A549 (cell line): ENCODE measurements around the gene TTLL9. TPM values are rescaled to one million over a fixed set of nuclear protein-coding genes. Genes with fewer than 3 reads are reported as not detected.

Experiments used
- ATAC-seq, 2 experiments: fragments of 200-7000 bp in 1 of 2; fragments of >200 bp in 1 of 2; cut with Nextera tagmentation in 1 of 2; cut with Tn5 transposase in 1 of 2; 3 replicates each; pipeline versions ENCODE4 v1.8.0 to v1.9.1; 2018 to 2020; ENCODE audit warnings: mild to moderate bottlenecking in 1 of 2, moderate library complexity in 1 of 2
- CTCF ChIA-PET: fragments of 300-600 bp; sonication (Branson Sonifier 250); formaldehyde crosslinking; extraction: SDS; loops from one replicate; lab custom pipeline; 2021; ENCODE audit warnings: antibody characterized with exemption, inconsistent platforms; lab: Yijun Ruan, JAX
- POLR2A ChIA-PET: fragments of 350-600 bp; formaldehyde crosslinking; extraction: SDS; loops from one replicate; lab custom pipeline; 2021; ENCODE audit warnings: antibody characterized with exemption, inconsistent platforms; lab: Yijun Ruan, JAX
- DNase-seq, 2 experiments: peaks; one replicate each; pipeline versions ENCODE4 v3.0.0 to v3.0.0-alpha.2; 2011 to 2016; ENCODE audit warnings: low read depth in 1 of 2, low spot score in 1 of 2
- FAIRE-seq: peaks from 2 replicates; lab custom pipeline; 2011; peaks lifted over from hg19 to GRCh38; lab: Jason Lieb, UNC
- H3K27ac ChIP-seq, 2 experiments: fragments of >200 bp; sonication (Bioruptor Twin); formaldehyde crosslinking; 3 replicates each; pipeline ENCODE4 v1.5.1; 2016 to 2017
- H3K4me1 ChIP-seq: fragments of >200 bp; sonication (Bioruptor Twin); formaldehyde crosslinking; 3 replicates; pipeline ENCODE4 v1.6.1; 2016
- H3K4me2 ChIP-seq: fragments of >200 bp; sonication (Bioruptor Twin); formaldehyde crosslinking; 3 replicates; pipeline ENCODE4 v1.6.1; 2016
- H3K4me3 ChIP-seq: fragments of >200 bp; sonication (Bioruptor Twin); formaldehyde crosslinking; 3 replicates; pipeline ENCODE4 v1.5.1; 2016
- H3K9me3 ChIP-seq: fragments of >200 bp; sonication (Bioruptor Twin); formaldehyde crosslinking; 3 replicates; pipeline ENCODE4 v1.6.1; 2016
- ATOH8 ChIP-seq: fragments of 250-450 bp; sonication (Bioruptor Pico); IDR thresholded peaks from 2 replicates; pipeline ENCODE4 v1.5.0; 2020; ENCODE audit warnings: low read depth, mild to moderate bottlenecking, moderate library complexity
- BHLHE40 ChIP-seq: IDR thresholded peaks from 2 replicates; pipeline ENCODE4 v1.6.1; 2012; ENCODE audit warnings: low read depth, low read length, inconsistent platforms
- CBX8 ChIP-seq: fragments of 200-600 bp; sonication (generic); IDR thresholded peaks from 2 replicates; pipeline ENCODE4 v1.6.1; 2016
- CEBPB ChIP-seq, 2 experiments: fragments of >200 bp in 1 of 2; sonication (Bioruptor Twin) in 1 of 2; formaldehyde crosslinking in 1 of 2; IDR thresholded peaks; 2 replicates each; pipeline ENCODE4 v1.6.1; 2012 to 2016
- CHD2 ChIP-seq: fragments of 150-350 bp; IDR thresholded peaks from 2 replicates; pipeline ENCODE4 v1.6.1; 2014; ENCODE audit warnings: low read length; ENCODE audit not compliant: partially characterized antibody
- CHD4 ChIP-seq: fragments of 200-600 bp; sonication (generic); IDR thresholded peaks from 2 replicates; pipeline ENCODE4 v1.6.1; 2016; ENCODE audit warnings: antibody characterized with exemption, mild to moderate bottlenecking, borderline replicate concordance
- EHF ChIP-seq: fragments of 250-450 bp; sonication (Bioruptor Pico); IDR thresholded peaks from 2 replicates; pipeline ENCODE4 v1.5.0; 2020; ENCODE audit warnings: mild to moderate bottlenecking
- FOSL2 ChIP-seq, 2 experiments: fragments of 450-650 bp in 1 of 2; fragments of >200 bp in 1 of 2; sonication (Bioruptor Twin) in 1 of 2; formaldehyde crosslinking; IDR thresholded peaks; 2 replicates each; pipeline versions ENCODE4 v1.5.0 to v1.6.1; 2016 to 2020; ENCODE audit warnings: mild to moderate bottlenecking in 1 of 2, moderate library complexity in 1 of 2
- FOXS1 ChIP-seq: fragments of 250-450 bp; sonication (Bioruptor Pico); IDR thresholded peaks from 2 replicates; pipeline ENCODE4 v1.5.0; 2020; ENCODE audit warnings: mild to moderate bottlenecking, moderate library complexity
- GATA3 ChIP-seq: IDR thresholded peaks from 2 replicates; pipeline ENCODE4 v1.6.1; 2012; ENCODE audit warnings: borderline replicate concordance
- HOXA7 ChIP-seq: fragments of 250-450 bp; sonication (Bioruptor Pico); IDR thresholded peaks from 2 replicates; pipeline ENCODE4 v1.5.0; 2020; ENCODE audit warnings: mild to moderate bottlenecking, moderate library complexity
- HOXB13 ChIP-seq: fragments of 250-450 bp; sonication (Bioruptor Pico); IDR thresholded peaks from 2 replicates; pipeline ENCODE4 v1.5.0; 2020; ENCODE audit warnings: low read depth, mild to moderate bottlenecking, moderate library complexity
- HOXB5 ChIP-seq: fragments of 250-450 bp; sonication (Bioruptor Pico); IDR thresholded peaks from 2 replicates; pipeline ENCODE4 v1.5.0; 2020; ENCODE audit warnings: mild to moderate bottlenecking, moderate library complexity
- MYC ChIP-seq: IDR thresholded peaks from 2 replicates; pipeline ENCODE4 v1.6.1; 2012; ENCODE audit warnings: mild to moderate bottlenecking, inconsistent platforms, low read length, improper control_type of control experiment, borderline replicate concordance
- NR3C1 ChIP-seq: fragments of >200 bp; sonication (Bioruptor Twin); formaldehyde crosslinking; IDR thresholded peaks from 3 replicates; pipeline ENCODE4 v1.6.1; 2017
- PHF8 ChIP-seq: fragments of 200-600 bp; sonication (generic); IDR thresholded peaks from 2 replicates; pipeline ENCODE4 v1.6.1; 2016; ENCODE audit warnings: low read depth, mild to moderate bottlenecking, antibody characterized with exemption, moderate library complexity, borderline replicate concordance
- POLR2A ChIP-seq: IDR thresholded peaks from 2 replicates; pipeline ENCODE4 v1.6.1; 2012; ENCODE audit warnings: mild to moderate bottlenecking, low read length
- POLR2AphosphoS2 ChIP-seq: conservative IDR thresholded peaks from 2 replicates; pipeline ENCODE4 v1.6.1; 2012; ENCODE audit warnings: low read length, improper control_type of control experiment, inconsistent platforms
- REST ChIP-seq: fragments of 200-600 bp; sonication (generic); IDR thresholded peaks from 2 replicates; pipeline ENCODE4 v1.6.1; 2016; ENCODE audit warnings: antibody characterized with exemption, mild to moderate bottlenecking, moderate library complexity
- SMC3 ChIP-seq: fragments of >200 bp; sonication (Bioruptor Twin); formaldehyde crosslinking; IDR thresholded peaks from 3 replicates; pipeline ENCODE4 v1.6.1; 2018; ENCODE audit warnings: inconsistent platforms
- SREBF2 ChIP-seq: fragments of 450-650 bp; IDR thresholded peaks from 2 replicates; pipeline ENCODE4 v1.6.1; 2014; ENCODE audit warnings: mild to moderate bottlenecking, moderate library complexity
- ZC3H11A ChIP-seq: fragments of 450-650 bp; IDR thresholded peaks from 2 replicates; pipeline ENCODE4 v1.6.1; 2014; ENCODE audit warnings: antibody characterized with exemption, mild to moderate bottlenecking
- ZFP36 ChIP-seq: fragments of 450-650 bp; IDR thresholded peaks from 2 replicates; pipeline ENCODE4 v1.6.1; 2014; ENCODE audit warnings: borderline replicate concordance; ENCODE audit not compliant: partially characterized antibody
- ZSCAN20 ChIP-seq: fragments of 250-450 bp; sonication (Bioruptor Pico); IDR thresholded peaks from 2 replicates; pipeline ENCODE4 v1.8.0; 2022; ENCODE audit warnings: mild to moderate bottlenecking, moderate library complexity
- WGBS: methylation state at CpG from one replicate; pipeline ENCODE4 v1.1.6; 2017; ENCODE audit errors: missing lambda C conversion rate; 5-methylcytosine and 5-hydroxymethylcytosine counted together
- polyA plus RNA-seq, 4 experiments: library from polyadenylated mRNA; depleted of rRNA in 3 of 4; stranded (reverse); fragments of >200 nt; fragmentation: RNase III in 1 of 4; extraction: RNeasy Plus Mini Kit Qiagen cat#74134 plus additional on column Dnase treatment in 1 of 4; gene quantifications; 2 replicates in 3 of 4; 3 replicates in 1 of 4; pipeline ENCODE4 v1.2.3, GENCODE V29; 2011 to 2017
- TF ChIP-seq, protein P1 (sequence below): IDR thresholded peaks from 2 replicates; pipeline ENCODE4 v1.6.1; 2012; ENCODE audit warnings: low read depth, borderline replicate concordance
- TF ChIP-seq, protein P2 (sequence below): fragments of 250-450 bp; sonication (Bioruptor Pico); IDR thresholded peaks from 2 replicates; pipeline ENCODE4 v1.5.0; 2021; ENCODE audit warnings: mild to moderate bottlenecking, moderate library complexity, borderline replicate concordance

TTLL9 gene
- polyA plus RNA-seq, 2 of the 4 experiments (the other 2 are of a cell fraction), result 0.06 to 0.15 TPM

GRCh38 chr20:31951530-31952453, 81.4 kb downstream of the TTLL9 start, which contains the start of gene PDRG1 (continued):
- TF ChIP-seq REST (peak; percentile 98), ZFP36 (no peak)

DNA sequence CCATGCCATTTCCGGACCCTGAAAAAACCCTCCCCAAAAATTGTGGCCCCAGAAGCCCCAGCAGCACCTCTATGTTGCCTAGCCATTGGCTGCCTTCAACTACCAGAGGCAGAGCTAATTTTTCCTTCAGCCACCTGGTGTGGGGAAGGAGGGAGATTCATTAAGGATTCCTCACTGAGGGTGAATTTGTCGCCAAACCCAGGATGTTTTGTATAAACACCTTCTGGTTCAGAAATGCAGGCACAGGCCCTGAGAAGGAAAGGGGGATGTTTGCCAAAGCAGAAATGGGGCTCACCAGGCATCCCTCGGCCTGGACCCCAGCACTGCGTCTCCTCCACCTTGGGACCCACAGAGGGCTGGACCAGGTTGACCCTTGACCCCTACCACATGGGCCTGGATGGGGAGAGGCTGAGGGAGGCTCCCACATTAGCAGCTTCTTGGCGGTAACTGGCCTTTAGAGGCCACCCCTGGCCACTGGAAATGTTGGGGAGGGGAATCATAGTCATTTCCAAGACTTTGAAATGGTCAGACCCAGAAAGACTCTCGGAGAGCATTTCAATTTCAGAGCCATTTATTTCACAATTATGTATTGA, 83.2 kb downstream of the TTLL9 start:
- FAIRE-seq (no peak), DNase-seq (no peak), ATAC-seq (no peak)
- Histone ChIP-seq H3K4me1 (peaks cover 8% of the 10 kb centered on the region; the same call in 2 of the 3 replicates), H3K4me2 (no peak overlapping the region), H3K27ac (no peak overlapping the region), H3K9me3 (peaks cover under 1% of the 10 kb centered on the region; the same call in 1 of the 3 replicates), H3K4me3 (no peak overlapping the region)
- no peak for TF ChIP-seq FOXS1 (CRISPR knock-in tag)
- TF ChIP-seq NR3C1, result no peak
- TF ChIP-seq CHD2, result no peak
- no peak for TF ChIP-seq HOXA7 (CRISPR knock-in tag)
- TF ChIP-seq MYC, result no peak
- no peak for TF ChIP-seq HOXB13 (CRISPR knock-in tag)
- no peak for TF ChIP-seq POLR2A
- no peak for TF ChIP-seq ZC3H11A
- TF ChIP-seq SREBF2, result no peak
- no peak for TF ChIP-seq CHD4
- TF ChIP-seq HOXB5 (CRISPR knock-in tag), result no peak
- TF ChIP-seq GATA3, result no peak
- TF ChIP-seq ZSCAN20 (CRISPR knock-in tag), result no peak
- no peak for TF ChIP-seq CEBPB (IDR thresholded peaks at IDR 0.05)
- TF ChIP-seq FOSL2 (IDR thresholded peaks at IDR 0.05), result no peak
- TF ChIP-seq FOSL2 (CRISPR knock-in tag; IDR thresholded peaks at IDR 0.05), result no peak
- TF ChIP-seq, protein P1, sequence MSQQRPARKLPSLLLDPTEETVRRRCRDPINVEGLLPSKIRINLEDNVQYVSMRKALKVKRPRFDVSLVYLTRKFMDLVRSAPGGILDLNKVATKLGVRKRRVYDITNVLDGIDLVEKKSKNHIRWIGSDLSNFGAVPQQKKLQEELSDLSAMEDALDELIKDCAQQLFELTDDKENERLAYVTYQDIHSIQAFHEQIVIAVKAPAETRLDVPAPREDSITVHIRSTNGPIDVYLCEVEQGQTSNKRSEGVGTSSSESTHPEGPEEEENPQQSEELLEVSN, result no peak
- no peak for TF ChIP-seq POLR2AphosphoS2
- ChIA-PET POLR2A (no interaction called here), CTCF (interaction anchor here (0.6 to 12.2 kb wide), 12 partner anchors 12 to 132 kb away, joined by 3 to 173 read pairs (median 12); partner anchors contain the start of genes FOXS1, MYLK2 and XKR7)
- WGBS, result 22% methylated on average over 6 of the region's 6 CpGs

DNA sequence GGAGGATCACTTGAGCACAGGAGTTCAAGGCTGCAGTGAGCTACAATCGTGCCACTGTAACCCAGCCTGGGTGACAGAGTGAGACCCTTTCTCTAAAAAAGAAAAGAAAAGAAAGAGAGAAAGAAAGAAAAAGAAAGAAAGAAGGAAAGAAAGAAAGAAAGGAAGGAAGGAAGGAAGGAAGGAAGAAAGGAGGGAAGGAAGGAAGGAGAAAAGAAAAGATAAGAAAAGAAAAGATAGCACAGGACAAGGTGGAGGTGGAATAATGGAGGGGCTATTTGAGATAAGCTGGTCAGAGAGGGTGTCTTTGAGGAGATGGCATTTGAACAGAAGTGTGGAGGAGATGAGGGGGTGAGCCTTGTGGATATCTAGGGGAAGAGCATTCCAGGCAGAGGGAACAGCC, 84.1 kb downstream of the TTLL9 start:
- H3K4me2 ChIP-seq, result no peak overlapping the region
- H3K4me1 ChIP-seq, result peaks cover 8% of the 10 kb centered on the region; the same call in 2 of the 3 replicates
- H3K9me3 ChIP-seq, result no peaks in the 10 kb centered on the region
- ATAC-seq (no peak), DNase-seq (no peak), FAIRE-seq (no peak)
- ChIA-PET CTCF (interaction anchor here (0.6 to 12.2 kb wide), 5 partner anchors 10 to 132 kb away, joined by 3 to 173 read pairs (median 8); partner anchors contain the start of gene MYLK2), POLR2A (no interaction called here)
- no peak overlapping the region for H3K4me3 ChIP-seq
- no peak overlapping the region for H3K27ac ChIP-seq
- 0% methylated on average over 1 of the region's 1 CpG for WGBS
- TF ChIP-seq SREBF2 (no peak), PHF8 (no peak), SMC3 (no peak), HOXB13 (CRISPR knock-in tag) (no peak), EHF (CRISPR knock-in tag) (no peak), GATA3 (no peak), CBX8 (no peak), BHLHE40 (no peak), ATOH8 (CRISPR knock-in tag) (no peak)
- TF ChIP-seq, protein P2, sequence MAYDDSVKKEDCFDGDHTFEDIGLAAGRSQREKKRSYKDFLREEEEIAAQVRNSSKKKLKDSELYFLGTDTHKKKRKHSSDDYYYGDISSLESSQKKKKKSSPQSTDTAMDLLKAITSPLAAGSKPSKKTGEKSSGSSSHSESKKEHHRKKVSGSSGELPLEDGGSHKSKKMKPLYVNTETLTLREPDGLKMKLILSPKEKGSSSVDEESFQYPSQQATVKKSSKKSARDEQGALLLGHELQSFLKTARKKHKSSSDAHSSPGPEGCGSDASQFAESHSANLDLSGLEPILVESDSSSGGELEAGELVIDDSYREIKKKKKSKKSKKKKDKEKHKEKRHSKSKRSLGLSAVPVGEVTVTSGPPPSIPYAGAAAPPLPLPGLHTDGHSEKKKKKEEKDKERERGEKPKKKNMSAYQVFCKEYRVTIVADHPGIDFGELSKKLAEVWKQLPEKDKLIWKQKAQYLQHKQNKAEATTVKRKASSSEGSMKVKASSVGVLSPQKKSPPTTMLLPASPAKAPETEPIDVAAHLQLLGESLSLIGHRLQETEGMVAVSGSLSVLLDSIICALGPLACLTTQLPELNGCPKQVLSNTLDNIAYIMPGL, result no peak
